Measurements from ENCODE around the gene NRXN3. TPM values are rescaled to one million over a fixed set of nuclear protein-coding genes. Genes with fewer than 3 reads are reported as not detected.

The NRXN3 gene
- total RNA-seq, 4 donors from 2014 or later: 0.04 to 0.16 TPM; not detected in 2

GRCh38 chr14:79136071-79137044 is 966.2 kb downstream of the NRXN3 start:
- no peaks in the 10 kb centered on the region for H3K27me3 ChIP-seq
- in situ Hi-C loops (cut with MboI; ENCODE audit: low sequenced_read_pairs in 4 of 4) (no loop called here), intact Hi-C loops (cut with DNase I; ENCODE audit: low total_unique reads) (no loop called here)
- DNase-seq: no peak
- H3K36me3 ChIP-seq: no peaks in the 10 kb centered on the region
- H3K27ac ChIP-seq: no peak overlapping the region
- no peak for ATAC-seq
- no peak overlapping the region for H3K4me3 ChIP-seq
- no peaks in the 10 kb centered on the region for H3K9me3 ChIP-seq
- TF ChIP-seq CTCF (IDR thresholded peaks at IDR 0.05 in 4 of 5, conservative IDR thresholded peaks at IDR 0.05 in 1 of 5) (no peak), POLR2A (IDR thresholded peaks at IDR 0.05) (no peak)
- no peaks in the 10 kb centered on the region for H3K4me1 ChIP-seq

GRCh38 chr14:79137045-79137430 is 966.9 kb downstream of the NRXN3 start:
- H3K27me3 ChIP-seq: no peaks in the 10 kb centered on the region
- TF ChIP-seq POLR2A (IDR thresholded peaks at IDR 0.05): no peak
- TF ChIP-seq CTCF (IDR thresholded peaks at IDR 0.05 in 4 of 5, conservative IDR thresholded peaks at IDR 0.05 in 1 of 5): no peak
- DNase-seq (no peak), ATAC-seq (no peak)
- intact Hi-C loops (cut with DNase I; ENCODE audit: low total_unique reads) (no loop called here), in situ Hi-C loops (cut with MboI; ENCODE audit: low sequenced_read_pairs in 4 of 4) (no loop called here)
- H3K4me1 ChIP-seq: no peaks in the 10 kb centered on the region
- no peaks in the 10 kb centered on the region for H3K36me3 ChIP-seq
- no peak overlapping the region for H3K4me3 ChIP-seq
- no peaks in the 10 kb centered on the region for H3K9me3 ChIP-seq
- H3K27ac ChIP-seq: no peak overlapping the region

GRCh38 chr14:79137836-79138235 is 967.7 kb downstream of the NRXN3 start:
- H3K4me1 ChIP-seq: no peaks in the 10 kb centered on the region
- no peaks in the 10 kb centered on the region for H3K36me3 ChIP-seq
- no peak for DNase-seq
- H3K4me3 ChIP-seq: no peak overlapping the region
- no peak for TF ChIP-seq POLR2A (IDR thresholded peaks at IDR 0.05)
- no peak for TF ChIP-seq CTCF (IDR thresholded peaks at IDR 0.05 in 4 of 5, conservative IDR thresholded peaks at IDR 0.05 in 1 of 5)
- intact Hi-C loops (cut with DNase I; ENCODE audit: low total_unique reads): no loop called here
- in situ Hi-C loops (cut with MboI; ENCODE audit: low sequenced_read_pairs in 4 of 4): no loop called here
- no peak overlapping the region for H3K27ac ChIP-seq
- H3K9me3 ChIP-seq: no peaks in the 10 kb centered on the region
- no peak for ATAC-seq
- H3K27me3 ChIP-seq: no peaks in the 10 kb centered on the region

- H3K9me3 ChIP-seq: no peaks in the 10 kb centered on the region
- H3K4me3 ChIP-seq: no peak overlapping the region
- no peaks in the 10 kb centered on the region for H3K36me3 ChIP-seq
- H3K27ac ChIP-seq: no peak overlapping the region
- no peak for ATAC-seq
- intact Hi-C loops (cut with DNase I; ENCODE audit: low total_unique reads): no loop called here
- no peaks in the 10 kb centered on the region for H3K4me1 ChIP-seq
- no peak for DNase-seq
- H3K27me3 ChIP-seq: no peaks in the 10 kb centered on the region
- in situ Hi-C loops (cut with MboI; ENCODE audit: low sequenced_read_pairs in 4 of 4): no loop called here
- no peak for TF ChIP-seq POLR2A (IDR thresholded peaks at IDR 0.05)
- TF ChIP-seq CTCF (IDR thresholded peaks at IDR 0.05 in 4 of 5, conservative IDR thresholded peaks at IDR 0.05 in 1 of 5): no peak
Observed at GRCh38 chr14:79144896-79145295, 974.7 kb downstream of the NRXN3 start.
